Measurements from ENCODE around the gene SPATA2. TPM values are rescaled to one million over a fixed set of nuclear protein-coding genes. Genes with fewer than 3 reads are reported as not detected.
"Not testable (repeated sequence)": the region's sequence is repeated elsewhere in the genome, so short reads cannot be mapped to it uniquely, and the experiment has no call there.

The SPATA2 gene
- 2.4 TPM for total RNA-seq

DNA sequence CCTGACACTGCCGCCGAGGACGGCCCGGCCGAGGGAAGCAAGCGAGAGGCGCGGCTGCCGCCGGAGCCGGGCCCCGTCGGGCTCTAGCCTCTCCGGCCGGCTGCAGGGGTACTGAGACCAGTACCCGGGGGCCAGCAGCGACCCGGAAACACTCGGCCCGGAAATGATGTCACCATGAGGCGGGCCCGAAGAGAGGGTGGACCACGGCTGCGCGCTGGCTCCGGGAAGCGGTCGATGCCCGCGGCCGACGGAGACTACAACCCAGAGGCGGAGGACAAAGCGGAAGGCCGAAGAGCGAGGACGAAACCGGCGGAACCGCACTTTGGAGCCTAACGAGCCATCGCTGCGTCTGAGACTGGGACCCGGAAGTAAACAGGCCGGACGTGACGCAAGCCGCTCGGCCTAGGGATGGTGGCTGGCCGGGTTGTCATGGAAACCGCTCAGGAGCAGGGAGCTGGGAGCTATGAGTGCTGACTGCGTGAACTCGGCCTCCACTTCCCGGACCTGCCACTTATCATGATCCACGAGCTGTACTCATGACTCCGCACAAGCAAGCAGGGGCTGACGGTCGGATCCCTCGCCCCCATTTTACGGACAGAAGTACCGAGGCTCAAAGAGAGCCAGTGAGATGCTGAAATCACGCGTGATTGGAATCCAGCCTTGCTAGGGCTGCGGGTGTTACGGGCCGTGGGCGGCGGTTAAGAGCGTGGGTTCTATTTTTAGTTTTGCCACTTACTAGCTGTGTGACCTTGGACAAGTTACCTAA, at the start of gene SPATA2:
Gene SPATA2 (minus strand): TSS at position 150 of the 766 bp plus-strand sequence. CDS start 7,039 bp downstream, outside the sequence.
- peak; percentile 98 for DNase-seq

- DNase-seq = no peak
Measured at GRCh38 chr20:49961413-49961812, 46.1 kb upstream of the SPATA2 start.

DNA sequence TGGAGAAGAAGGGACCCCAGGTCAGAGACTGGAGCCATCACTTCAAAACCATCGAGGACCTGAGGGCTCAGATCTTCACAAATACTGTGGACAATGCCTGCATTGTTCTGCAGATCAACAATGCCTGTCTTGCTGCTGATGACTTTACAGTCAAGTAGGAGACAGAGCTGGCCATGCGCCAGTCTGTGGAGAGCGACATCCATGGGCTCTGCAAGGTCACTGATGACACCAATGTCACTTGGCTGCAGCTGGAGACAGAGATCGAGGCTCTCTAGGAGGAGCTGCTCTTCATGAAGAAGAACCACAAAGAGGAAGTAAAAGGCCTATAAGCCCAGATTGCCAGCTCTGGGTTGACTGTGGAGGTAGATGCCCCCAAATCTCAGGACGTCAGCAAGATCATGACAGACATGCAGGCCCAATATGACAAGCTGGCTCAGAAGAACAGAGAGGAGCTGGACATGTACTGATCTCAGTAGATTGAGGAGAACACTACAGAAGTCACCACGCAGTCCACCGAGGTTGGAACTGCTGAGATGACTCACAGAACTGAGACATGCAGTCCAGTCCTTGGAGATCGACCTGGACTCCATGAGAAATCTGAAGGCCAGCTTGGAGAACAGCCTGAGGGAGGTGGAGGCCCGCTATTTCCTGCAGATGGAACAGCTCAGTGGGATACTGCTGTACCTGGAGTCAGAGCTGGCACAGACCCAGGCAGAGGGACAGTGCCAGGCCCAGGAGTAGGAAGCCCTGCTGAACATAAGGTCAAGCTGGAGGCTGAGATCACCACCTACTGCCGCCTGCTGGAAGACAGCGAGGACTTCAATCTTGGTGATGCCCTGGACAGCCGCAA, 42.0 kb upstream of the SPATA2 start:
- not testable (repeated sequence) for DNase-seq

GRCh38 chr20:49956689-49957088, 41.4 kb upstream of the SPATA2 start:
- DNase-seq = no peak

DNA sequence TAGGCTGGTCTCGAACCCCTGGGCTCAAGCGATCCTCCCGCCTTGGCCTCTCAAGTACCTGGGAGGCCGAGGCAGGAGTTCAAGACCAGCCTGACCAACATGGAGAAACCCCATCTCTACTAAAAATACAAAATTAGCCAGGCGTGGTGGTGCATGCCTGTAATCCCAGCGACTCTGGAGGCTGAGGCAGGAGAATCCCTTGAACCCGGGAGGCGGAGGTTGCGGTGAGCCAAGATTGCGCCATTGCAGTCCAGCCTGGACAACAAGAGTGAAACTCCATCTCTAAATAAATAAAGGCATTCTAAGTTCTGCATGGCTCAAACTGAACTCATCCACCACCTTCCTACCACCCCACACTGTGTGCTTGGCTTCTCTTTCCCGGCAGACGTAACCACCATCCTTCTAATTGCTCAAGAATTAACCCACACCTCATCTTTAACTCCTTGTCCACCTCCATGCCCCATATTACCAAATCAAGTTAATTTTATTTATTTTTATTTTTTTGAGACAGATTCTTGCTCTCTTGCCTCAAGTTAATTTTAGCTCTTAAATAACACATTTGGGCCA, 40.6 kb upstream of the SPATA2 start:
- DNase-seq = not testable (repeated sequence)

- no peak for DNase-seq
Measured at GRCh38 chr20:49955167-49955566, 39.8 kb upstream of the SPATA2 start.

DNA sequence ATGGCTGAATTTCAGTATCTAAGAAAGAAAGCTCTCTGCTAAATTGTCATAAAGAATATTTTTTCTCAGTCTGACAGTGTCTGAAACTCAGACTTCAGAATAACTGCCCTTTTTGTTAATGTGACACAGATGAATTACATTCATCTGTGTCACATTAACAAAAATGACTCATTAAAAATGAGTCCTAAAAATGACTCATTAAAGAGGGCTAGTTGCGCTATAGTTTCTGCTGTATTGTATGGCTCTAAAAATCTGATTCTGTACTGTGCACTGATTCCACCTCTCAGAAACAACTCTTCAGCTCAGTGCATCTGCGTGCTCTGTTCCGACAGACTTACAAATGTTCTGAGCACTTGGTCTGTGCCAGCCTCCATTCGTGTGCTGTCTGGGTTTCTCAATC, 35.8 kb upstream of the SPATA2 start:
- no peak for DNase-seq

DNA sequence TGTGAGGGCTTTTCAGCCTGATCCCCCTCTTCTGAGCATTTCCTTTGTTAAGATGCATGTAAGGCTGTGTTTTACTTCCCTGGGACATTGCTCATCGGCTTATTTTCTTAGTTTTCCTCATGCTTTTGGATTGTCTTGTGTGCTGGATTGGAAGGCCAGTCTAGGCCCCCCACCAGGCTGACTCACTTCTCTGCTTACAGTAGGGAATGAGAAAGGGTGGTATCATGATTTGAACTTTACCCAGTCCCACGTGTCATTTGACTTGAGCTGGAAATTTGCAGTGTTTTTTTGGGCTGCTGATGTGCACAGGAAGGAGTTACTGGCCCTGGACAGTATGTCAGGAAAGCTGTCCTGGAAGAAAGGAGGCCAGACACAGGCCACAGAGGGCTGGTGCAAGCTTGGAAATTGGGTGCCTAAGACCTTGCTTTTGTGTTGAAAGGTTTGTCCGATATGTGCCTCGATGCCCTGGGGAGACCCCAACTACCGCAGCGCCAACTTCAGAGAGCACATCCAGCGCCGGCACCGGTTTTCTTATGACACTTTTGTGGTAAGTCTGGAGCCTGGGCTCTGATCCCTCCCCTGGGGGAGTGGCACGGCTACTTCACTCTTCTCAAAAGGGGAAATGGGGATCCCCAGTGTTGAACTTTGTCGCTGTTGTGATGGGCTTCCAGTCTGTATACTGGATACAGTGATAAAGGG, 33.6 kb upstream of the SPATA2 start:
- DNase-seq = no peak

GRCh38 chr20:49948178-49948577, 32.8 kb upstream of the SPATA2 start:
- no peak for DNase-seq

- no peak for DNase-seq
Measured at GRCh38 chr20:49945701-49946477, 30.6 kb upstream of the SPATA2 start.

- no peak for DNase-seq
Measured at GRCh38 chr20:49945306-49945700, 30.0 kb upstream of the SPATA2 start.

DNA sequence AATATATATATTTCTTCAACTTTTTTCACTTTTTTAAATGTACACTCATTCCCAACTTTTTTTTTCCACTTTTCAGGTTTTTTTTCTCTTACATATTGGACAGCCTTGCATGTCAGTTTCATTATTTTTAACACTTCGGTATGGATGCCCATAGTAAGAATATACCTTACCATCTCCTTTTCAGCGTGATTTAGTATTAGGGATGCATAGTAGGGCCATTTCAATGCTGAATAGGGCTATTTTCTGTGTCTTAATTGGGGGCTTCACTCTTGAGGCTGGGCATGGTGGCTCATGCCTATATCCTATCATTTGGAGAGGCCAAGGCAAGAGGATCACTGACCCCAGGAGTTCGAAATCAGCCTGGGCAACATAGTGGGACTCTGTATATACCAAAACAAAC, 27.6 kb upstream of the SPATA2 start:
- DNase-seq = no peak

- DNase-seq = no peak
Measured at GRCh38 chr20:49942303-49942702, 27.0 kb upstream of the SPATA2 start.

- no peak for DNase-seq
Measured at GRCh38 chr20:49941456-49941855, 26.1 kb upstream of the SPATA2 start.

DNA sequence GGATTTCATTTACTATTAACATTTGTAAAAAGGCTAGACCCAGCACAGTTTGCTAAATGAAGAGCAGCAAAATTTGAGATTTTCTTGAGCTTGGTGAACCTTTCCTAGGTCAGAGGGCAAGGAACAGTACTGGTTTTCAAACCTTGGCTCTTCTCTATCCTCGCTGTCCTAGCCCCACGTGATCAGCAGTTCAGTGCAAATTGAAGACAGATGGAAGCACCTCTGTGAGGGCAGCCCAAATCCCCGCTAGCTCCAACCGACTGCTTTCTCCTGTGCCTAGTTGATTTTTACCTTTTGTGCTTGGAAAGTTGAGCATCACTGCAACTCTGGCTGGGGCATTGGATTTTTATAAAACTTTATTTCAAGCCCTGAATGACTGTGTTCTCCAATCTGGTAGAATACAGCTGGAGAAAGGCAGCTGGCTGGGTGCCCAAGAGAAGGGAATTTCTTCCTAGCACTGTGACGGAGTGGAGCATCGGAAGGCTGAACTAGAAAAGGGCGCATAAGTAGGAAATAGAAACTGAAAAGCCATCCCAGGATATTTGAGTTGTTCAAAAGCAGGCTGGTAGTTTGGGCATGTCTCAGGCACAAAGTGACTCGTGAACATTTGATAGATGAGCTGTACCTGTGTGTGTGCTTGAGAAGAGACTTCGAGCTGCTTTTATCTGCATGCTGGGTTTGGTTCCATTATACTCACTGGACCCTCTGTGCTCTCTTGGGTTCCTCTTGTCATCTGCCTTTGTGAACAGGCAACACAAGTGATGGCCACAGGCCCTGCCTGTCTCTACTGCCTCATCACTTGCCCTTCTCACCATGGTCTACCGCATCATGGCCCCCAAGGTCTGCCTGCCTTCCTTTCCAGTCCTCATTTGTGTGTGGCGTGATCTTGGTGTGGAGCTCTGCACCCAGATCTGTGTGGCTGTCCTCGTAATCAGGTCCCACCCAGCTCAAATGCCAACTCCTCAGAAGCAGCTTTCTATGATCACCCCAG, 23.1 kb upstream of the SPATA2 start:
- peak; percentile 78 for DNase-seq

GRCh38 chr20:49937027-49937929, 21.9 kb upstream of the SPATA2 start:
- DNase-seq = no peak

DNA sequence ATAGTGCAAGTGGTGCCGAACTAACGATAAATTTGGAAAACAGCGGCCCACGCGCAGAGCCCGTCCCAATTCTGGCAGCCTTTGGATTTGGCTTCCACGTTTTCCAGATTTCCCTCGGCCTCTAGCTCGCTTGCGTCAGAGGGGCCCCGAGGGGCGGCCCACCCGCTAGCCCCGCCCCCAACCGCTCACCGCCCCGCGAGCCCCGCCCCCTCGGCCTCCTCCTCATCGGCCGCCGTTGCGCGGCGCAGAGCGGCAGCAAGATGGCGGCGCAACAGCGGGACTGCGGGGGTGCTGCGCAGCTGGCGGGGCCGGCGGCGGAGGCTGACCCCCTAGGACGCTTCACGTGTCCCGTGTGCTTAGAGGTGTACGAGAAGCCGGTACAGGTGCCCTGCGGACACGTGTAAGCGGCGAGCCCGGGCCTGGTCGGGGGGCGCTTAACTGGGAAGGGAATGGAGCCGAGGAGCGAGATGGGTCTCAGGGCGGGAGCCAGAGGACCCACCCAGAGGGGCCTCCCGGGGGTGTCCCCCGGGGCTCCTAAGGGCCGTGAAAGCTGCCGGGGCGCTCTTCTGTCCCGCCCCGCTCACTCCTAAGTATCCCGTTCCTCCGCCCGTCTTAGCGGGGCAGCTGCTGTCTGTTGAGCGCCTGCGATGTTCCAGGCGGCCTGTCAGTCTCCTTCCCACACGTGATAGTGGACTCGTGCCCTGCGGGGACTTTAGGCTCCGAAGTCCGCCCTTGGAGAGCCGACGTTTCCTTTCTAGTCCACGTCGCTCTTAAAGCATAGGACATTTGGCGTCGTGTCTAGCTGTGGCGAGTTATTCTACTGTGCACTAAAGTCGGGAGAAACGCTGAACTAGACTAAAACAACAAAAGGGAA, 21.1 kb upstream of the SPATA2 start, which contains the start of gene RNF114:
Gene RNF114 (plus strand): TSS at position 245 of the 874 bp plus-strand sequence. CDS start 16 bp downstream, at position 261.
- DNase-seq = peak; percentile 97

DNA sequence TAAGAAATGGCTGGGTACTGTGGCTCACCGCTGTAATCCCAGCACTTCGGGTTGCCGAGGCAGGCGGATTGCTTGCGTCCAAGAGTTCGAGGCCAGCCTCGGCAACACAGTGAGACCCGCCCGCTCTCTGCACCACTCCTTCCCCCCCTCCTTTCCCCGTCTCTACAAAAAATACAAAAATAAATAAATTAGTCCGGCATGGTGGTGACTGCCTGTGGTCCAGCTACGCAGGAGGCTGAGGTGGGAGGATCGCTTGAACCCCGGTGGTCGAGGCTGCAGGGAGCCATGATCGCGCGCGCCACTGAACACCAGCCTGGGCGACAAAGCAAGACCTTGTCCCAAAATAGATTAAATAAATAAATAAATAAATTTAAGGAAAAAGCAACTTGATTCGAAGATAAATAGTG, 20.4 kb upstream of the SPATA2 start:
- DNase-seq = no peak

All from tongue (tissue), 2 donors.